Uterus (tissue), 4 donors: ENCODE results near the gene ITFG1. TPM values are rescaled to one million over a fixed set of nuclear protein-coding genes. Genes with fewer than 3 reads are reported as not detected.

Experiments used
- DNase-seq, 2 donors: peaks; one replicate each; pipeline ENCODE4 v3.0.0-alpha.2; 2019 to 2020
- H3K27ac ChIP-seq, 2 donors: fragments of 200-600 bp; sonication (generic); 1 replicate in 1 of 2; 2 replicates in 1 of 2; pipeline ENCODE4 v1.5.1; 2016 to 2018
- H3K27me3 ChIP-seq, 2 donors: fragments of 200-600 bp; sonication (generic); one replicate each; pipeline ENCODE4 v1.5.1; 2018 to 2019; ENCODE audit warnings: control low read depth in 1 of 2
- H3K36me3 ChIP-seq, 2 donors: fragments of 200-600 bp; sonication (generic); one replicate each; pipeline ENCODE4 v1.5.1; 2019; ENCODE audit warnings: control low read depth in 1 of 2
- H3K4me1 ChIP-seq, 2 donors: fragments of 200-600 bp; sonication (generic); one replicate each; pipeline ENCODE4 v1.5.1; 2018 to 2019; ENCODE audit warnings: control low read depth in 1 of 2
- H3K4me3 ChIP-seq, 2 donors: fragments of 200-600 bp; sonication (generic); 1 replicate in 1 of 2; 2 replicates in 1 of 2; pipeline ENCODE4 v1.5.1; 2018 to 2019; ENCODE audit warnings: mild to moderate bottlenecking in 1 of 2
- H3K9me3 ChIP-seq, 2 donors: fragments of 200-600 bp; sonication (generic); one replicate each; pipeline ENCODE4 v1.5.1; 2019; ENCODE audit warnings: control low read depth in 1 of 2
- CTCF ChIP-seq, 4 experiments: fragments of 200-600 bp in 2 of 4; fragments of 450-650 bp in 2 of 4; sonication (generic) in 2 of 4; IDR thresholded peaks; one replicate each; pipeline ENCODE4 v1.5.1; 2016 to 2019; ENCODE audit warnings: antibody characterized with exemption in 4 of 4, mild to moderate bottlenecking in 2 of 4, moderate library complexity in 1 of 4
- POLR2A ChIP-seq, 2 donors: fragments of 450-650 bp; IDR thresholded peaks; one replicate each; pipeline ENCODE4 v1.6.1; 2016; ENCODE audit warnings: antibody characterized with exemption in 2 of 2, mild to moderate bottlenecking in 1 of 2, moderate library complexity in 1 of 2
- intact Hi-C: fragments of 100-400 bp; cut with DNase I; formaldehyde crosslinking; loops from one replicate; pipeline ENCODE4 v1.15.1; 2023; ENCODE audit warnings: low total_unique reads
- total RNA-seq, 4 donors: library from RNA; depleted of rRNA in 3 of 4; stranded (reverse); fragments of >200 nt in 3 of 4; gene quantifications; one replicate each; pipeline versions ENCODE4 v1.1.0 to v1.2.4, GENCODE V29; 2014 to 2023
- donor health status: DM: yes; HTN: yes; CAD: no.

The ITFG1 gene
- total RNA-seq, 4 donors from 2014 or later, result 47.5 to 97.5 (median 67.2) TPM

GRCh38 chr16:47375423-47375822, 85.4 kb downstream of the ITFG1 start:
- intact Hi-C loops, result no loop called here
- no peaks in the 10 kb centered on the region for H3K27me3 ChIP-seq
- H3K4me1 ChIP-seq, result no peaks in the 10 kb centered on the region
- no peak for TF ChIP-seq CTCF (IDR thresholded peaks at IDR 0.05)
- TF ChIP-seq POLR2A (IDR thresholded peaks at IDR 0.05), result no peak
- H3K9me3 ChIP-seq, result no peaks in the 10 kb centered on the region
- H3K36me3 ChIP-seq, result no peaks in the 10 kb centered on the region
- DNase-seq, result no peak
- no peak overlapping the region for H3K4me3 ChIP-seq
- no peak overlapping the region for H3K27ac ChIP-seq

- Histone ChIP-seq H3K4me1 (no peaks in the 10 kb centered on the region), H3K9me3 (no peaks in the 10 kb centered on the region), H3K36me3 (no peaks in the 10 kb centered on the region), H3K27ac (no peak overlapping the region), H3K27me3 (no peaks in the 10 kb centered on the region), H3K4me3 (no peak overlapping the region)
- TF ChIP-seq CTCF (IDR thresholded peaks at IDR 0.05) (no peak), POLR2A (IDR thresholded peaks at IDR 0.05) (no peak)
- DNase-seq, result no peak
- intact Hi-C loops, result no loop called here
These were observed 86.2 kb downstream of the ITFG1 start for GRCh38 chr16:47374629-47375028.

- no peak overlapping the region for H3K27ac ChIP-seq
- intact Hi-C loops, result no loop called here
- H3K4me3 ChIP-seq, result no peak overlapping the region
- H3K27me3 ChIP-seq, result no peaks in the 10 kb centered on the region
- no peaks in the 10 kb centered on the region for H3K4me1 ChIP-seq
- DNase-seq, result no peak
- H3K36me3 ChIP-seq, result no peaks in the 10 kb centered on the region
- TF ChIP-seq CTCF (IDR thresholded peaks at IDR 0.05) (no peak), POLR2A (IDR thresholded peaks at IDR 0.05) (no peak)
- no peaks in the 10 kb centered on the region for H3K9me3 ChIP-seq
These were observed 89.4 kb downstream of the ITFG1 start for GRCh38 chr16:47371271-47372014.

- no peaks in the 10 kb centered on the region for H3K4me1 ChIP-seq
- H3K27me3 ChIP-seq, result no peaks in the 10 kb centered on the region
- DNase-seq, result no peak
- no peak overlapping the region for H3K27ac ChIP-seq
- intact Hi-C loops, result no loop called here
- H3K4me3 ChIP-seq, result no peak overlapping the region
- no peaks in the 10 kb centered on the region for H3K36me3 ChIP-seq
- TF ChIP-seq POLR2A (IDR thresholded peaks at IDR 0.05), result no peak
- no peak for TF ChIP-seq CTCF (IDR thresholded peaks at IDR 0.05)
- no peaks in the 10 kb centered on the region for H3K9me3 ChIP-seq
These were observed 90.3 kb downstream of the ITFG1 start for GRCh38 chr16:47370536-47370935.

GRCh38 chr16:47366228-47366627, 94.6 kb downstream of the ITFG1 start:
- no peaks in the 10 kb centered on the region for H3K36me3 ChIP-seq
- no peak for DNase-seq
- no peak overlapping the region for H3K4me3 ChIP-seq
- intact Hi-C loops, result no loop called here
- H3K27ac ChIP-seq, result no peak overlapping the region
- H3K4me1 ChIP-seq, result no peaks in the 10 kb centered on the region
- no peaks in the 10 kb centered on the region for H3K9me3 ChIP-seq
- H3K27me3 ChIP-seq, result no peaks in the 10 kb centered on the region
- TF ChIP-seq POLR2A (IDR thresholded peaks at IDR 0.05) (no peak), CTCF (IDR thresholded peaks at IDR 0.05) (no peak)
